Activated CD8-positive, alpha-beta T cell treated with anti-CD3 and anti-CD28 coated beads for 36 hours (primary cell): Measurements from ENCODE around the gene C4orf33. TPM values are rescaled to one million over a fixed set of nuclear protein-coding genes. Genes with fewer than 3 reads are reported as not detected.

ENCODE experiments used
- ATAC-seq: fragments of 200-7000 bp; cut with Tn5 transposase; one replicate; pipeline ENCODE4 v1.10.0; 2021; ENCODE audit warnings: mild to moderate bottlenecking, moderate library complexity
- CTCF ChIA-PET: fragments of 350-600 bp; sonication (Branson Sonifier 250); formaldehyde crosslinking; loops from one replicate; lab custom pipeline; 2021; ENCODE audit warnings: antibody characterized with exemption; lab: Charles Lee
- POLR2A ChIA-PET: fragments of 350-600 bp; sonication (Branson Sonifier 250); formaldehyde crosslinking; loops from one replicate; lab custom pipeline; 2021; ENCODE audit warnings: antibody characterized with exemption; lab: Charles Lee
- DNase-seq: peaks from one replicate; pipeline ENCODE4 v3.0.0-alpha.2; 2020
- H3K27ac Mint-ChIP-seq: one replicate; pipeline ENCODE4 v1.8.0; 2021; ENCODE audit warnings: mild to moderate bottlenecking, mixed read lengths
- H3K27me3 Mint-ChIP-seq: one replicate; pipeline ENCODE4 v1.8.0; 2021; ENCODE audit warnings: mixed read lengths
- H3K36me3 Mint-ChIP-seq: one replicate; pipeline ENCODE4 v1.8.0; 2021; ENCODE audit warnings: low read depth, mixed read lengths
- H3K4me1 Mint-ChIP-seq: one replicate; pipeline ENCODE4 v1.8.0; 2021; ENCODE audit warnings: low read depth, mixed read lengths
- H3K4me3 Mint-ChIP-seq: one replicate; pipeline ENCODE4 v1.8.0; 2021; ENCODE audit warnings: mild to moderate bottlenecking, moderate library complexity, mixed read lengths
- H3K9me3 Mint-ChIP-seq: one replicate; pipeline ENCODE4 v1.8.0; 2021; ENCODE audit warnings: mixed read lengths
- intact Hi-C: fragments of 100-400 bp; cut with micrococcal nuclease; formaldehyde crosslinking; loops from one replicate; pipeline ENCODE4 v1.10.0; 2022
- total RNA-seq, 2 experiments: library from RNA; stranded (reverse); gene quantifications; one replicate each; pipeline ENCODE4 v1.2.3, GENCODE V29; 2021
- TF ChIP-seq, protein P1 (sequence below): fragments of 200-600 bp; IDR thresholded peaks from one replicate; pipeline ENCODE4 v1.8.0; 2022; ENCODE audit warnings: antibody characterized with exemption, mild to moderate bottlenecking

C4orf33 gene
- total RNA-seq, 2 experiments from 2014 or later: 15.0 to 15.6 TPM

DNA sequence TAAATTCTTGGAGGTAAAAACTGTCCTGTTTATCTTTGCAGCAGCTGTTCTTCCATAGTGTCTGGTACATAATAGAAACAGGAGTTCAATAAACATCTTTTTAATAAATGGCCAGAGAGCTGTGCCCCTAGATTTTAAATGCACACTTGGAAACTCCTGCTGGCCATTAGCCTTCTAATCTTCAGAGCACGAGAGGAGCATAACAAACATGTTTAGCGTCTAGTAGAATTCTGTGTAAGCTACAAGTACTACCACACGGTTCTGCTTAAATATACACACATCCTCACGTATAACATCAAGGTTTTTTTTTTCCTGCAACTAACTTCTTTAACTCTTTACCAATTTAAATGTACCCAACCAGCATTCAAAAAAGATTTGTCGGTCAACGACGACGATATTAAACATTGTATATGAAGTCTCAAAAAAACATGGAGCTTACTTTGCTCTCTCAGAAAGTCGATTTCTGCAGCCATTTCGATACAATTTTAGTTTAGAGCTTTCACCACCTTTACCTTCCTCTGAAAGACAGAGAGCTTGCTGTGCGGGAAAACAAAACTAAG lies 3.2 kb upstream of the C4orf33 start:
- H3K9me3 Mint-ChIP-seq: no peaks in the 10 kb centered on the region

DNA sequence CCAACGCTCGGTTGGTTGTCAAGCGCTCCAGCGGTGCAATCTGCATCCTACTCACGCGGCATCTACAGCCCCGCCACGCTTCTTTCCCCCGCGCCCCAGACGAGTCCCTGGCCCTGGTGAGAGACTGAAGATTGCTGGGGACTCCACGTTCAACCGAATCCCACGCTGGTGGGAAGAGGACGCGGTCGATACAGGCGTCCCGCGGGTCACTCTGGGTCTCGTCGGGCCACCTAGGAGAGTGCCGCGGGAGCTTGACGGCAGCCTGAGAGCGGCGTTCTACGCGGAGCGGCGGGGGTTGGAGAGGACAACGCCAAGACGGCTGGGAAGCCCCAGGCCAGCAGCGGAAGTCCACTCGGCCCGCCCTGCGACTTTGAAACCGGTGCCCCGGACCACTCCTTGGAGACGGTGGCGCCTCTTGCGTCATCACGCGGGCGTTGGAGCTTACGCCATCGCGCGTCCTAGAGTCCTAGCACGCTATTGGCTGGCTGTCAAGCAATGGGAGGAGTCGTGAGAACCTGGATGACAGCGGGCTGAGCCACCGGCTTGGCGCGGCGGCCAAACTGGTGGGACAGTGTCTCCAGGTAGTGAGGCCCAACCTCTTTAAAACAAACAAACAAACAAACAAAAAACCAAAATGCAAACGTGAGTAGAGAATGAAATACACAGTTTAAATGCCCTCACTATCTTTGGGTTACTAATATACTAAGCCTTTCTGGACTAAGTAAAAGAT lies 2.6 kb upstream of the C4orf33 start, which contains the start of gene SCLT1:
Gene SCLT1 (minus strand): TSS at position 349 of the 730 bp plus-strand sequence. CDS start 436 bp downstream, outside the sequence.
- POLR2A ChIA-PET: interaction anchor here (0.6 to 2.4 kb wide), 9 partner anchors 10 to 281 kb away, joined by 3 to 12 read pairs (median 3); no protein-coding TSS in a partner anchor
- intact Hi-C loops: loop anchor here (10.0 kb wide), 3 partner anchors 279 to 1129 kb away; partner anchors contain the start of genes ABHD18, MFSD8 and PGRMC2
- Mint-ChIP-seq H3K4me1 (peaks cover 39% of the 10 kb centered on the region), H3K36me3 (peaks cover 2% of the 10 kb centered on the region), H3K27ac (peak within 1 kb of the TSS; percentile 32), H3K9me3 (no peaks in the 10 kb centered on the region), H3K4me3 (no peak within 1 kb of the TSS), H3K27me3 (no peaks in the 10 kb centered on the region)
- CTCF ChIA-PET: interaction anchor here (1.0 to 2.1 kb wide), 2 partner anchors 11 to 57 kb away, joined by 3 to 10 read pairs; no protein-coding TSS in a partner anchor
- DNase-seq (peak; percentile 99), ATAC-seq (peak; percentile 92)
- TF ChIP-seq, protein P1, sequence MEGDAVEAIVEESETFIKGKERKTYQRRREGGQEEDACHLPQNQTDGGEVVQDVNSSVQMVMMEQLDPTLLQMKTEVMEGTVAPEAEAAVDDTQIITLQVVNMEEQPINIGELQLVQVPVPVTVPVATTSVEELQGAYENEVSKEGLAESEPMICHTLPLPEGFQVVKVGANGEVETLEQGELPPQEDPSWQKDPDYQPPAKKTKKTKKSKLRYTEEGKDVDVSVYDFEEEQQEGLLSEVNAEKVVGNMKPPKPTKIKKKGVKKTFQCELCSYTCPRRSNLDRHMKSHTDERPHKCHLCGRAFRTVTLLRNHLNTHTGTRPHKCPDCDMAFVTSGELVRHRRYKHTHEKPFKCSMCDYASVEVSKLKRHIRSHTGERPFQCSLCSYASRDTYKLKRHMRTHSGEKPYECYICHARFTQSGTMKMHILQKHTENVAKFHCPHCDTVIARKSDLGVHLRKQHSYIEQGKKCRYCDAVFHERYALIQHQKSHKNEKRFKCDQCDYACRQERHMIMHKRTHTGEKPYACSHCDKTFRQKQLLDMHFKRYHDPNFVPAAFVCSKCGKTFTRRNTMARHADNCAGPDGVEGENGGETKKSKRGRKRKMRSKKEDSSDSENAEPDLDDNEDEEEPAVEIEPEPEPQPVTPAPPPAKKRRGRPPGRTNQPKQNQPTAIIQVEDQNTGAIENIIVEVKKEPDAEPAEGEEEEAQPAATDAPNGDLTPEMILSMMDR: no peak

More for the DNA sequence above, 3.2 kb upstream of the C4orf33 start:
- Mint-ChIP-seq H3K36me3 (peaks cover 2% of the 10 kb centered on the region), H3K4me1 (peaks cover 36% of the 10 kb centered on the region), H3K27me3 (no peaks in the 10 kb centered on the region), H3K27ac (no peak overlapping the region), H3K4me3 (no peak overlapping the region)
- POLR2A ChIA-PET: interaction anchor here (0.9 to 2.4 kb wide), 7 partner anchors 10 to 281 kb away, joined by 3 to 12 read pairs (median 3); no protein-coding TSS in a partner anchor
- ATAC-seq (no peak), DNase-seq (no peak)
- CTCF ChIA-PET: interaction anchor here (0.7 to 2.1 kb wide), 3 partner anchors 12 to 167 kb away, joined by 3 to 10 read pairs (median 3); no protein-coding TSS in a partner anchor
- TF ChIP-seq, protein P1: no peak
- intact Hi-C loops: loop anchor here (10.0 kb wide), 3 partner anchors 278 to 1128 kb away; partner anchors contain the start of genes ABHD18, MFSD8 and PGRMC2

DNA sequence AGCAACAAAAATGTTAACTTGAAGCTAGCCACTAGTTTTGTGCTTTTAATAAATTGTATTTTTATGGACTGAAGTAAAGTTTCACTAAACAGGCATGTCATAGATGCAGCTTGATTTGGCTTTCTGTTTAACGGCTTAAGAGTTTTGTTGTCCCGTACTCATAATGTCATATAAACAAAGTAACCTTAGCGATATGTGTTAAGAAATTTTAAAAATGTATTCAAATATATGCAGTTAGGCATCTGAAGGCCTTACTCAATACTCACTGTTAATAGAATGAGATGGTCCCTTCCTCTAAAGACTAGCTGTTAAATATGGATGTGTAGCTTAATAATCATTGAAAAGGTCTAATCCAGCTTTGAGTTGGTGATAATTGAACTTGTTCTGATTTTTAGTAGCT lies 1.6 kb upstream of the C4orf33 start:
- ChIA-PET POLR2A (interaction anchor here (1.2 to 2.4 kb wide), 3 partner anchors 276 to 284 kb away, joined by 3 to 12 read pairs (median 4); partner anchors contain the start of gene JADE1), CTCF (interaction anchor here (2.1 kb wide), 1 partner anchor 10 kb away, joined by 10 read pairs; no protein-coding TSS in a partner anchor)
- H3K9me3 Mint-ChIP-seq: no peaks in the 10 kb centered on the region
- DNase-seq: no peak
- no peak for ATAC-seq
- peaks cover 34% of the 10 kb centered on the region for H3K4me1 Mint-ChIP-seq
- H3K36me3 Mint-ChIP-seq: peaks cover 2% of the 10 kb centered on the region
- H3K27me3 Mint-ChIP-seq: no peaks in the 10 kb centered on the region
- peak overlapping the region; percentile 32 for H3K27ac Mint-ChIP-seq
- intact Hi-C loops: loop anchor here (10.0 kb wide), 3 partner anchors 280 to 1130 kb away; partner anchors contain the start of genes ABHD18, MFSD8 and PGRMC2
- H3K4me3 Mint-ChIP-seq: no peak overlapping the region
- TF ChIP-seq, protein P1: no peak

GRCh38 chr4:129098531-129099001 lies 2.6 kb downstream of the C4orf33 start:
- Mint-ChIP-seq H3K27ac (no peak overlapping the region), H3K4me3 (no peak overlapping the region), H3K36me3 (peaks cover 2% of the 10 kb centered on the region), H3K27me3 (no peaks in the 10 kb centered on the region), H3K9me3 (no peaks in the 10 kb centered on the region), H3K4me1 (peaks cover 26% of the 10 kb centered on the region)
- TF ChIP-seq, protein P1: no peak
- intact Hi-C loops: loop anchor here (10.0 kb wide), 3 partner anchors 284 to 1134 kb away; partner anchors contain the start of genes ABHD18, MFSD8 and PGRMC2
- ChIA-PET POLR2A (no interaction called here), CTCF (no interaction called here)
- DNase-seq: no peak
- ATAC-seq: no peak
